HL-60 (cell line): ENCODE data around the gene KAZN.

Experiments
- POLR2AphosphoS5 ChIP-seq: IDR thresholded peaks from 2 replicates; pipeline ENCODE4 v1.6.1; 2012; ENCODE audit warnings: low read depth
- TF ChIP-seq, protein P1 (sequence below): IDR thresholded peaks from one replicate; pipeline ENCODE4 v1.5.1; 2011; ENCODE audit warnings: low read length, control low read depth, inconsistent platforms; ENCODE audit not compliant: insufficient read depth

DNA sequence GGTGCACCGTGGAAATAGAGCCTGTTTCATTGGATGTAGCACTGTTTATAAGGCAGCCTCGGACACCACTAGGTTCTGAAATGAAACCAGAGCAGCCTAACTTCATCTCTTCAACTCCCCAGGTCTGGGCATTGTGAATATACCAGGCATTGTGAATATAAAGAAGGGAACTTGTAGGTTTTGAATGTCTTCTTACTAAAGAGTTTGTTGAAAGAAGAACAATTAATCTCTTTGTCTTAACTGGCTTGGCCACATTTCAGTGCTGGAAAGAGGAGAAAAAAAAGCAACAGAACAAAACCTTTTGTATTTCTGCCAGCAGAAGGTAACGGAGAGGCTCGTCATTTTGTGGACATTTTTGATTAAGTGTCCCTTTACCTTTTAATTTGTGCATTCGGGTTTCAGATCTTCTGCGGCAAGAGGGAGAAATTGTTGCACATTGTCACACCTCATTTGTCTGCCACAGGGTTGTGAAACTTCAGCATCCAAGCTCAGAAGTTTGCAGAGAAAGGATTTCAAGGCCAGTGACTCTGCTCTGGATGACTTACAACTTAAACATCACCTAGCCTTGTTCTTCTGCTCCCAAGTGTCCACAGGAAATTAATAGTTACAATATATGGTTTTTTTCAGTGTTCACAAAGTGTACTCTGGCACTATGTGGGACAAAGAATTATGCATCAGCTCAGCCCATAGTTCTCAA lies 158.3 kb downstream of the KAZN start:
- TF ChIP-seq, protein P1, sequence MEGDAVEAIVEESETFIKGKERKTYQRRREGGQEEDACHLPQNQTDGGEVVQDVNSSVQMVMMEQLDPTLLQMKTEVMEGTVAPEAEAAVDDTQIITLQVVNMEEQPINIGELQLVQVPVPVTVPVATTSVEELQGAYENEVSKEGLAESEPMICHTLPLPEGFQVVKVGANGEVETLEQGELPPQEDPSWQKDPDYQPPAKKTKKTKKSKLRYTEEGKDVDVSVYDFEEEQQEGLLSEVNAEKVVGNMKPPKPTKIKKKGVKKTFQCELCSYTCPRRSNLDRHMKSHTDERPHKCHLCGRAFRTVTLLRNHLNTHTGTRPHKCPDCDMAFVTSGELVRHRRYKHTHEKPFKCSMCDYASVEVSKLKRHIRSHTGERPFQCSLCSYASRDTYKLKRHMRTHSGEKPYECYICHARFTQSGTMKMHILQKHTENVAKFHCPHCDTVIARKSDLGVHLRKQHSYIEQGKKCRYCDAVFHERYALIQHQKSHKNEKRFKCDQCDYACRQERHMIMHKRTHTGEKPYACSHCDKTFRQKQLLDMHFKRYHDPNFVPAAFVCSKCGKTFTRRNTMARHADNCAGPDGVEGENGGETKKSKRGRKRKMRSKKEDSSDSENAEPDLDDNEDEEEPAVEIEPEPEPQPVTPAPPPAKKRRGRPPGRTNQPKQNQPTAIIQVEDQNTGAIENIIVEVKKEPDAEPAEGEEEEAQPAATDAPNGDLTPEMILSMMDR = no peak
- TF ChIP-seq POLR2AphosphoS5 = no peak
